GM12801 (cell line): ENCODE measurements around the gene ADGRB2.

Source experiments
- CTCF ChIP-seq: IDR thresholded peaks from one replicate; pipeline ENCODE4 v1.5.1; 2011; ENCODE audit warnings: control low read depth; ENCODE audit not compliant: insufficient read length; ENCODE audit errors: extremely low read depth

Gene ADGRB2

GRCh38 chr1:31703431-31704270 is 60.5 kb downstream of the ADGRB2 start, which contains the start of gene COL16A1:
COL16A1 (minus strand) TSS chr1:31704017; CDS start chr1:31702193, 1,824 bp downstream.
- no peak for TF ChIP-seq CTCF

GRCh38 chr1:31702836-31703404 is 61.2 kb downstream of the ADGRB2 start:
- TF ChIP-seq CTCF, result no peak

- no peak for TF ChIP-seq CTCF
Observed at GRCh38 chr1:31701091-31701736, 62.9 kb downstream of the ADGRB2 start.

- TF ChIP-seq CTCF, result no peak
Observed at GRCh38 chr1:31700468-31701090, 63.6 kb downstream of the ADGRB2 start.

GRCh38 chr1:31699341-31699891 is 64.7 kb downstream of the ADGRB2 start:
- TF ChIP-seq CTCF, result no peak

- no peak for TF ChIP-seq CTCF
Observed at GRCh38 chr1:31697369-31697984, 66.7 kb downstream of the ADGRB2 start.

- TF ChIP-seq CTCF, result no peak
Observed at GRCh38 chr1:31696242-31696641, 67.9 kb downstream of the ADGRB2 start.
